OCI-LY7 (cell line): ENCODE data around the gene RBBP8NL. TPM values are rescaled to one million over a fixed set of nuclear protein-coding genes. Genes with fewer than 3 reads are reported as not detected.
A peak's percentile ranks its signal among the peaks of the same experiment; 100 is the strongest.

ENCODE experiments used
- BruUV-seq: library from RNA; stranded (reverse); fragments of 400-500 nt; replicated peaks from 2 replicates; lab custom pipeline; 2021; lab: Mats Ljungman, UMichigan
- CTCF ChIA-PET: fragments of 300-600 bp; sonication (Branson Sonifier 250); formaldehyde crosslinking; loops from one replicate; lab custom pipeline; 2022; ENCODE audit warnings: antibody characterized with exemption; ENCODE audit not compliant: unreplicated experiment; lab: Charles Lee
- POLR2A ChIA-PET: fragments of 300-600 bp; sonication (Branson Sonifier 250); formaldehyde crosslinking; loops from one replicate; lab custom pipeline; 2022; ENCODE audit warnings: antibody characterized with exemption; lab: Charles Lee
- DNase-seq: peaks from one replicate; pipeline ENCODE4 v3.0.0-alpha.2; 2015; ENCODE audit warnings: low spot score
- H2AFZ ChIP-seq: fragments of 200-600 bp; sonication (generic), shearing (Covaris generic); 2 replicates; pipeline ENCODE4 v1.6.1; 2014; ENCODE audit warnings: mild to moderate bottlenecking, antibody characterized with exemption, low read length, moderate library complexity
- H3K27ac ChIP-seq: fragments of 200-600 bp; sonication (generic); 2 replicates; pipeline ENCODE4 v1.5.1; 2014; ENCODE audit warnings: mixed run types, low read depth, mild to moderate bottlenecking, moderate library complexity, low read length, inconsistent platforms; ENCODE audit not compliant: poor library complexity, severe bottlenecking
- H3K36me3 ChIP-seq: fragments of 200-600 bp; sonication (generic); 2 replicates; pipeline ENCODE4 v1.6.1; 2014; ENCODE audit warnings: mild to moderate bottlenecking, antibody characterized with exemption, low read length, moderate library complexity, mixed read lengths; ENCODE audit not compliant: insufficient read depth
- H3K4me1 ChIP-seq: fragments of 200-600 bp; sonication (generic); 2 replicates; pipeline ENCODE4 v1.5.1; 2014; ENCODE audit warnings: mild to moderate bottlenecking, low read length; ENCODE audit not compliant: insufficient read depth, poor library complexity, severe bottlenecking
- H3K4me2 ChIP-seq: fragments of 200-600 bp; sonication (generic); 2 replicates; pipeline ENCODE4 v1.6.1; 2014; ENCODE audit warnings: mild to moderate bottlenecking, low read length
- H3K4me3 ChIP-seq: fragments of 200-600 bp; sonication (generic); 2 replicates; pipeline ENCODE4 v1.5.1; 2014; ENCODE audit warnings: mild to moderate bottlenecking, low read depth, low read length; ENCODE audit not compliant: poor library complexity, severe bottlenecking
- H3K79me2 ChIP-seq: fragments of 200-600 bp; sonication (generic); 2 replicates; pipeline ENCODE4 v1.6.1; 2016; ENCODE audit warnings: low read depth, mild to moderate bottlenecking, low read length, moderate library complexity, mixed read lengths; ENCODE audit not compliant: insufficient read depth
- H3K9me2 ChIP-seq: fragments of 200-600 bp; sonication (generic); 2 replicates; pipeline ENCODE4 v1.6.1; 2016; ENCODE audit warnings: mild to moderate bottlenecking, low read length, mixed read lengths; ENCODE audit not compliant: insufficient read depth
- H3K9me3 ChIP-seq: fragments of 200-600 bp; sonication (generic); 2 replicates; pipeline ENCODE4 v1.6.1; 2014; ENCODE audit warnings: mild to moderate bottlenecking, mixed run types, low read length, mixed read lengths
- H4K20me1 ChIP-seq: fragments of 200-600 bp; sonication (generic); 2 replicates; pipeline ENCODE4 v1.6.1; 2014; ENCODE audit warnings: mild to moderate bottlenecking, antibody characterized with exemption, low read length, moderate library complexity, mixed read lengths; ENCODE audit not compliant: insufficient read depth
- EZH2phosphoT487 ChIP-seq: fragments of 200-600 bp; sonication (generic); IDR thresholded peaks from 2 replicates; pipeline ENCODE4 v1.6.1; 2018; ENCODE audit warnings: low read depth, borderline replicate concordance, mild to moderate bottlenecking, mixed run types, antibody characterized with exemption, low read length, moderate library complexity, mixed read lengths
- intact Hi-C: fragments of 100-400 bp; cut with micrococcal nuclease; formaldehyde crosslinking; loops from one replicate; pipeline ENCODE4 v1.10.0; 2022; ENCODE audit not compliant: unreplicated experiment
- total RNA-seq, 2 experiments: library from RNA; depleted of rRNA in 1 of 2; stranded (reverse); fragments of >200 nt in 1 of 2; shearing (Covaris generic) in 1 of 2; gene quantifications; 2 replicates each; pipeline ENCODE4 v1.2.3, GENCODE V29; 2014 to 2022
- TF ChIP-seq, protein P1 (sequence below): fragments of 200-600 bp; sonication (generic); conservative IDR thresholded peaks from 2 replicates; pipeline ENCODE4 v1.5.1; 2014; ENCODE audit warnings: mild to moderate bottlenecking, antibody characterized with exemption, low read length, moderate library complexity, mixed read lengths

RBBP8NL gene
- total RNA-seq, 2 experiments from 2014 or later = not detected

DNA sequence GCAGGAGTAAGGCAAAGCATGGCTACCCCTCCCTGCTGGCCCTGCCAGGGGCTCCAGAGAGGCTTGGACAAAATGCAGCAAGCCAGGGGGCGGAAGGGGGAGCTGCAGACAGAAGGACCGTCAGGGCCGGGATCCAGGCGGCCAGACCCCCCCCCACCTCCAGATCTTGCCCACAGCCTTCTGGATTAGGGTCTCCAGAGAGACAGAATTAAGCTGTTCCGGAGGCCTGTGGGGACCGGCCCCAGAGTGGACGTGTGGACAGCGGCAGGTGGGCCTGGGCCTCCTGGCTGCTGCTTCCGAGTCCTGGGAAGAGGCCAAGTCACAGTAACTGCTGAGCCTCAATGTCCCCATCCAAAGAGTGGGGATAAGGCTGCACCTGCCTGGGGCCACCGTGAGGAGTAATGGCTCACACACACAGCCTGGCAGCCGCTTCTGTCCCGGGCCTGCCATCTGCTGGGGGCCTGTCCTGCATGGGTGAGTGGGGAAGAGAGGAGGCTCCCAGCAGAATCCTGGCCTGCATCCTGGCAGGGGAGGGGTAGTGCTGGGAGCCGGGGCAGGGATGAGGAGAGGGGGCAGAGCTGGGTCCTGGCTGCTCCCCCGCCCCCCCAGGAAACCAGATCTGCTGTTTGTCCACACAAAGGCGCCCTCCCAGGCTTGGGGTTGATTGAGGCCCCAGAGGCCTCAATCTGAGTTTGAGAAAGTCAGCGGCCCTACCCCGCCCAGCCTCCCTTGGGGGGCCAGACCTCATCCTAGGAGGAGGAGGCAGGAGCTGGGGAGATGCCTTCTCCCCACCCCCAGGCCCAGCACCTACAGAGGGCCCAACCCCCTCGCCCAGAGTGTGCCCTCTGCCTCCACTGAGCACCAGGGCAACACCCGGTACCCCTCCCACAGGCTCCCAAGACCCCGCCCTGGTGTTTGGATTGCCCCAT, 64.1 kb downstream of the RBBP8NL start:
- Histone ChIP-seq H3K4me1 (peaks cover 64% of the 10 kb centered on the region), H3K4me3 (no peak overlapping the region), H3K36me3 (no peaks in the 10 kb centered on the region; the same call in 1 of the 2 replicates), H2AFZ (no peak overlapping the region), H4K20me1 (no peaks in the 10 kb centered on the region), H3K79me2 (no peaks in the 10 kb centered on the region), H3K4me2 (no peak overlapping the region), H3K9me2 (no peaks in the 10 kb centered on the region), H3K9me3 (no peaks in the 10 kb centered on the region), H3K27ac (peak overlapping the region; percentile 33)
- no TSS peak for BruUV-seq
- ChIA-PET CTCF (interaction anchor here (0.6 kb wide), 1 partner anchor 62 kb away, joined by 3 read pairs; no protein-coding TSS in a partner anchor), POLR2A (interaction anchor here (0.6 kb wide), 1 partner anchor 344 kb away, joined by 5 read pairs; no protein-coding TSS in a partner anchor)
- intact Hi-C loops = no loop called here
- DNase-seq = peak; percentile 22
- TF ChIP-seq, protein P1, sequence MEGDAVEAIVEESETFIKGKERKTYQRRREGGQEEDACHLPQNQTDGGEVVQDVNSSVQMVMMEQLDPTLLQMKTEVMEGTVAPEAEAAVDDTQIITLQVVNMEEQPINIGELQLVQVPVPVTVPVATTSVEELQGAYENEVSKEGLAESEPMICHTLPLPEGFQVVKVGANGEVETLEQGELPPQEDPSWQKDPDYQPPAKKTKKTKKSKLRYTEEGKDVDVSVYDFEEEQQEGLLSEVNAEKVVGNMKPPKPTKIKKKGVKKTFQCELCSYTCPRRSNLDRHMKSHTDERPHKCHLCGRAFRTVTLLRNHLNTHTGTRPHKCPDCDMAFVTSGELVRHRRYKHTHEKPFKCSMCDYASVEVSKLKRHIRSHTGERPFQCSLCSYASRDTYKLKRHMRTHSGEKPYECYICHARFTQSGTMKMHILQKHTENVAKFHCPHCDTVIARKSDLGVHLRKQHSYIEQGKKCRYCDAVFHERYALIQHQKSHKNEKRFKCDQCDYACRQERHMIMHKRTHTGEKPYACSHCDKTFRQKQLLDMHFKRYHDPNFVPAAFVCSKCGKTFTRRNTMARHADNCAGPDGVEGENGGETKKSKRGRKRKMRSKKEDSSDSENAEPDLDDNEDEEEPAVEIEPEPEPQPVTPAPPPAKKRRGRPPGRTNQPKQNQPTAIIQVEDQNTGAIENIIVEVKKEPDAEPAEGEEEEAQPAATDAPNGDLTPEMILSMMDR = peak; percentile 47
- no peak for TF ChIP-seq EZH2phosphoT487

DNA sequence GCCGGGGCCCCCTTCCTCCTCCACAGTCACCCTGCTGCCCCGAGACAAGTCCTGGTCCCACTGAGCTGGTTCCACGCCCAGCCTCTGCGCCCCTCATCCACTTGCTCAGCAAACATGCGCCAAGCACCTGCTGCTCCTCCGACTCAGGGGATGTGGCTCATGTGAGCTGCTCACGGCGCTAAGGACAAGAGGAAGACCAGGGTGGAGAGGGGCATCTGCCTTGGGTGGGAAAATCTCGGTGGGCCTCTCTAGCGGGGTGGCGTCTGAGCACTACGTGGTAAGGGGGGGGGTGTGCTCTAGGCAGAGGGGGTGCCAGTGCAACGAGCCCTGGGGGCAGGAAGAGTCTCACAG, 64.8 kb downstream of the RBBP8NL start:
- H4K20me1 ChIP-seq = no peaks in the 10 kb centered on the region
- intact Hi-C loops = no loop called here
- H3K27ac ChIP-seq = no peak overlapping the region
- H2AFZ ChIP-seq = no peak overlapping the region
- no peak overlapping the region for H3K4me2 ChIP-seq
- ChIA-PET CTCF (no interaction called here), POLR2A (no interaction called here)
- no peak for TF ChIP-seq EZH2phosphoT487
- TF ChIP-seq, protein P1 = no peak
- DNase-seq = no peak
- H3K9me2 ChIP-seq = no peaks in the 10 kb centered on the region
- no peaks in the 10 kb centered on the region for H3K79me2 ChIP-seq
- peaks cover 64% of the 10 kb centered on the region for H3K4me1 ChIP-seq
- BruUV-seq = no TSS peak
- H3K36me3 ChIP-seq = no peaks in the 10 kb centered on the region; the same call in 1 of the 2 replicates
- no peaks in the 10 kb centered on the region for H3K9me3 ChIP-seq
- no peak overlapping the region for H3K4me3 ChIP-seq
